Stimulated activated CD8-positive, alpha-beta memory T cell treated with anti-CD3 and anti-CD28 coated beads, Interleukin-12 subunit alpha, Interleukin-12 subunit beta, amount 100 ng/mL, for 1 hour (primary cell): ENCODE results near the gene PMEPA1.

Experiments
- DNase-seq: peaks from one replicate; pipeline ENCODE4 v3.0.0-alpha.2; 2020; ENCODE audit warnings: low read depth

Gene PMEPA1

DNA sequence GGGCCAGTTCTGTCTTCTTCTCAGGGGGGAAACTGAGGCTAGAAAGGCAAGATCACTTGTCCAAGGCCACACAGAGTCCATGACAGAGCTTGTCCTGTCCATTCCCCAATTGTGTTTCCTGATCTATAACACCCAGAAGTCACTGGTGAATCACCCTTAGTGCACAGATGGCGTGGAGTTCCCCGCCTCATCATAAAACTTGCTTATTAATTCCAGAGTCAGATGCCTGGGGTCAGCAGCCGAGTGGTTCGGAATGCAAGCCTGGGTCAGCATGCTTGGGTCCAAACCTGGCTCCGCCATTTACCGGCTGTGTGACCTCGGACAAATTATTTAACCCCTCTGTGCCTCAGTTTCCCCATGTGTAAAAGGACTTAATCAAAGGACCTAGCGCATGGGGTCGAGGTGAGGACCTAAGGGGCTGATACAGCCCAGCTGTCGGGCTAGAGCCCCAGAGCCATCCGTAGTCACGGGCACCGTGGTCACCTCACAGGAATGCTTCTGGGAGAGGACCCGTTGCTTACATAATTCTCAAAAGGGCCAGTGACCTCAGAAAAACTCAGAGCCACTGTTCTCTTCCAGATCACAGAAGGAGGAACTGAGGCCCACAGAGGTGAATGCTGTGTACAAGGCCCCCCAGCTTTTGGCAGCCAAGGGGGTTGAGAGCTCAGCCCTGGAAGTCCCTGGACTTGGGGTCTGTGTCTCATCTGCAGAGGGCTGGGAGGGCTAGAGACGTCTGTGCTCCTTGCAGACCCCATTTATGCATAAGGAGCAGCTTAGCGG, 88.2 kb downstream of the PMEPA1 start:
- no peak for DNase-seq

DNA sequence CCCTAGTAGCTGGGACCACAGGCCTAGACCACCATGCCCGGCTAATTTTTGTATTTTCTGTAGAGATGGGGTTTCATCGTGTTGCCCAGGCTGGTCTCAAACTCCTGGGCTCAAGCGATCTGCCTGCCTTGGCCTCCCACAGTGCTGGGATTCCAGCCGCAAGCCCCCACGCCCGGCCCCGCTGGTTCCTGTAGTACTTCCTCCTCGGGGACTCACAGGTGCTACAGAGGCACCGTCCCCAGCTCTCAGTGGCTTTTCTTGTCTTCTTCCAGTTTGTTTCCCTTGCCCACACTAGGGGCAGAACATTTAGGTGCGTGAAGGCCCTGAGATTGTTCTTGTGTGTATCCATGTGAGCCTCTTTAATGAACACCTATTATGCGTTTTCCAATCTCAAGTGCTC, 88.8 kb downstream of the PMEPA1 start:
- no peak for DNase-seq

DNA sequence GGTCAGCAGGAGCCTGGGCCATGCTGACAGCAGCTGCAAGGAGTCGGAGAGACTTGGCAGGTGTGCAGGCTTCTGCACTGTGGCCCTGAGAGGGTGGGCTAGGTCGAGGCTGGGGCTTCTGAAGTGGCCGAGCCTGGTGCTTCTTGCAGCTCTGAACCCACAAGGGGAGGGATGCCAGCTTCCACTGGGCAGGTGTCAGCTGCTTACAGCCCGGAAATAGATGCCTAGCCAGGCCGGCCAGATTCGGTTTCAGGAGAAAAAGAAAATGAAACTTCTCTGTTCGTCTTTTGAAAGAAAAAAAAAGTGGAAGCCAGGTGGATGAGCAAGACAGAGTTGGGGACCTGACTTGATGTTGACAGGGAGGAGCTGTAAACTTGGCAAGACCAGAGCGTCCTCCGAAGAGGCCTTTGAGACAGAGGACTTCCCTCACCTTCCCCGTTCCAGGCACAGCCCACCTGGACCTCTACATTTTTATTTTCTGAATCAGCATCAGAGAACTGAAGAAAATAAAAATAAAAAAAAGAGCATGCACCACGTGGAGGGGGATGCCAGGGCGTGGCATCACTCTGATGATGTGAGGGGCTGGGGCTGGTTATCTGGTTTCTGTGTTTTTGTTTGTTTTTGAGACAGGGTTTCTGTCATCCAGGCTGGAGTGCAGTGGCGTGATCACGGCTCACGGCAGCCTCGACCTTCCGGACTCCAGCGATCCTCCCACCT, 89.4 kb downstream of the PMEPA1 start, which contains the start of gene ZBP1:
ZBP1 (minus strand) TSS at position 153 of the 717 bp plus-strand sequence; CDS start at position 22, 131 bp downstream.
- DNase-seq = no peak

DNA sequence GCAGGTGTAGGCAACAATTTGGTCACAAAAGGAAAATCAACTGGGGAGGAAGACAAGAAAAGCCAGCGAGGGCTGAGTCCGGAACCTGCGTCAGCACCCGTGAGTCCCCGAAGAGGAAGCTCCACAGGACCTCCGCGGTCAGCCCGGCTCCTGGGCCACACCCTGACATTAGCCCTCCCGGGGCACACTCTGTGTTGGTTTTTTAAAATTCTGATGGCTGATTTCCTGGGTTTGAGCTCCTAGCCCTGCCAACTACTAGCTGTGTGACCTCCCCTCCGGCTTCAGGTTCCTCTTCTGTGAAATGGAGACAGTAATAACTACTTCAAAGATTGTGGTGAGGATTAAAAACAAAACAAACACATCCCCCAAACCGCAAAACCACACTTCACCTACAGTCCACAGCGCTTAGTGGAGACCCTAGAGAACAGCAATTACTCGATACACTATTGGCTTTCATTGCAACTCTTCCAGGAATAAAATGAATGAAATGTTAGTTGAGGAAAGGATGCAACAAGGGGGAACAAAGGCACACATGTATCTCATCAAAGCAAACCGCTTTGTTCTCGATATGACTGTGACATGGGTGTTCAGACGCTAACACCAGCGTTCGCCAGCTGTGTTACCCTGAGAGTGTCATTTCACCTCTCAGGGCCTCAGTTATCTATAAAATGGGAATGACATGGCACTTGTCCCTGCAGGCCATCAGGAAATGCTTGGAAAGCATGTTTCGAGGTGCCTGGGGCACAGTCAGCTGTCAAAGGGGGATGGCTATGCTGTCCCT, 90.6 kb downstream of the PMEPA1 start:
- no peak for DNase-seq

DNA sequence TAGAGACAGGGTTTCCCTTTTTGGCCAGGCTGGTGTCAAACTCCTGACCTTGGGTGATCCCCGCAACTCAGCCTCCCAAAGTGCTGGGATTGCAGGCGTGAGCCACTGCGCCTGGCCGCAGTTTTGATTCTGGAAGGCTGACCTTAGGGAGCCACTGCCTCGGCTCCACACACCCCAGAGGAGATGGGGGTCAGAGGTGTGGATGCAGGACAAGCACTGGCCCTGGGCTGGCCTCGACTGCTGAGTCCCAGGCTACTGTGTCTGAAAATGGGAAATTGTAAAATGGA, 91.1 kb downstream of the PMEPA1 start:
- no peak for DNase-seq

DNA sequence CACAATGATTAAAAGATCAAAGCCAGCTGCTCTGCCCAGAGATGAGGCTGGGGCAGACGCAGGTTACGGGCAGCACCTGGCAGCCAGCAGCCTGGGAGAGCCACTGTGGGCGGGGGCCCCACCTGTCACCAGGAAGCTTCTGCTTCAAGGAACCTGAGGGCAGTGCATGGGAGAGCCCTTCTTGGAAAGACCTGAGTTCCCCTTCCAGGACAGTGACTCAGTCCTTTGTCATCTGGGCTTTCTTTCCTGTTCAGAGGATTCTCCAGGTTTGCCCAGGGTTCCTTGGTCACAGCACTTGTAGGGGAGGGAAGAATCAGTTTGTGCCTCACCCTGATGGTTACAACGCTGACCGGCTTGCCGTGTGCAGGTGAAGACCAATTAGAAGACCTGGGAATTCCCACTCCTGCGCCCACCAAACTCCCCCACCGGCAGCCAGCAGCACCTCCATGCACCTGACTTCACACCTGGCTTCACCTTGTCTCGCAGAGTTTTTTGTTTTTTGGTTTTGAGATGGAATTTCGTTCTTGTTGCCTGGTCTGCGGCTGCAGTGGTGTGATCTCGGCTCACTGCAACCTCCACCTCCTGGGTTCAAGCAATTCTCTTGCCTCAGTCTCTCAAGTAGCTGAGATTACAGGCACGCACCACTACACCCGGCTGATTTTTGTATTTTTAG, 91.6 kb downstream of the PMEPA1 start:
- no peak for DNase-seq

DNA sequence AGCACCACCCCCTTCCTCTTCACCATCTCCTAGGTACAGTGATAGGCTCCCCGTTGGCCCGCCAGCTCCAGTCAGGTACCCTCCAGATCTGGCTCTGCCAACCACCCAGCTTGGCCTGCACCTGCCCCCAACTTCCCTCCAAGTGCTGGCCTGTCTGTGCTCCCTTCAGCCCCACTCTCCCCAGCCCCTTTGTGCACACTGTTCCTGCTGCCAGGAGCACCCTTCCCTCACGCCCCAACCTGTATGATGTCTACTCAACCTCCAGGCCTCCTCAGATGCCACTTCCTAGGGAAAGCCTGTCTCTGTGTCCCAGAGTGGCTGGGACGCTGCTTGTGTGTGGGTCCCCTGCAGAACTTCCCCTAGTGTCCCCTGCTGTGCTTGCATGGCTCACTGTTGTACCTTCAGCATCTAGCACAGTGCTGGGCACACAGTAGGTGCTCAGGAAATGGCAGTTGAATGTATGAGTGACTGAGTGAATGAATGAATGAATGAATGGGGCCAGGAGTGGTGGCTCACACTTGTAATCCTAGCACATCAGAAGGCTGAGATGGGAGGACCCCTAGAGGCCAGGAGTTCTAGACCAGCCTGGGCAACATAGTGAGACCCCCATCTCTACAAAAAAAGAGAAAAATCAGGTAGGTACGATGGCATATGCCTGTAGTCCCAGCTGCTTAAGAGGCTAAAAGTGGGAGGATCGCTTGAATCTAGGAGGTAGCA, 92.6 kb downstream of the PMEPA1 start:
- DNase-seq = no peak

DNA sequence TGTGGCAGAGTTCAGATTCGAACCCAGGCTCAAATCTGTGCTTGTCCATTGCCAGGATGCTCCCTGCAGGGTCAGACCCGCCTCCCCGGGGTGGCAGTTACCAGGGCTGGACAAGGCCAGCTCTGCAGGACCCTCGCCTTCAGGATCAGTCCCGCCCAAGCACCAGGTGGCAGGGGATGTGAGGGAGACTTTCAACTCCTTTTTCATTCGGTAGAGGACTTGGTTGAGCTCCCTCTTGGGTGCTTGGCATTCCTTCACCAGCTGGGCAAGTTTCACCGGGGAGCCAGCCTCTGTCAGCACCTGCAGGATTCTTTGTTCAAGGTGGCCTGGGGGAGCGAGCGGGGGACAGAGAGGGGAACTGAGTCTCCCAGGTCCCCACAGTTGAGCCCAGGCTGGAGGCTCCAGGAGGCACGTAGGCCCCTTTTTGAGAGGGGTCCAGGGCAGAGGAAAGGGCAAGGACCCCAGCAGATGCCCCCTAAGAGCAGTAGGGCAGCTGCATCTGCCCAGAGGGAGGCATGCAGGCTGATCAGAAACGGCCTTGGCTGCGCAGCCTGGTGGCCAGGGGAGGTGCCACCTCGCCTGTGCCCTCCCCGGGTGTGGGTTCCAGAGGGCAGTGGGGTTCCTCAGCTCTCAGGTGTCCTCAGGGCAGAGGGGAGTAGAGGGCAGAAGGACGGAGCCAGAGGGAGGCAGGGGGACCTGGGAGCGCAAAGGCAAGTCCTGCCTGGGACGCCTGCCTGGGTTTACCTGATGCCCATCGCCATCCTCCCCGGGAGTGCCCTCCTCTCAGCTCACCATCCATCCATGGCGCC, 93.5 kb downstream of the PMEPA1 start:
- no peak for DNase-seq

DNA sequence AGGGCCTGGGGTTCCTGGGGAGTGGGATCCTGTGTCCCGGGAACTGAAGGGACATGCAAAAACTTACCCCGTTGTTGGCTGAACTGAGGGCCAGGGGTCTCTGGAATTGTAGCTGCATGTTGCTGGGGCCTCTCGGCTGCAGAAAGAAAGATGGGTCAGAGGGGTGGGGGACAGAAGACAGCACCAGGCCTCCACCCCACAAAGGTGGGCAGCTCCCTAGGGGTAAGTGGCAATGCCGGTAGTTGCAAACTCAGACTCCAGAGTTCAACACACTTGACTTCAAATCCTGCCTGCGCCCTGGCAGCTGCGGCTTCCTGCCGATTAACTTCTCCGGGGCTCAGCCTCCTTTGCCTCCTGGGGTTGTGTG, 94.4 kb downstream of the PMEPA1 start:
- no peak for DNase-seq

DNA sequence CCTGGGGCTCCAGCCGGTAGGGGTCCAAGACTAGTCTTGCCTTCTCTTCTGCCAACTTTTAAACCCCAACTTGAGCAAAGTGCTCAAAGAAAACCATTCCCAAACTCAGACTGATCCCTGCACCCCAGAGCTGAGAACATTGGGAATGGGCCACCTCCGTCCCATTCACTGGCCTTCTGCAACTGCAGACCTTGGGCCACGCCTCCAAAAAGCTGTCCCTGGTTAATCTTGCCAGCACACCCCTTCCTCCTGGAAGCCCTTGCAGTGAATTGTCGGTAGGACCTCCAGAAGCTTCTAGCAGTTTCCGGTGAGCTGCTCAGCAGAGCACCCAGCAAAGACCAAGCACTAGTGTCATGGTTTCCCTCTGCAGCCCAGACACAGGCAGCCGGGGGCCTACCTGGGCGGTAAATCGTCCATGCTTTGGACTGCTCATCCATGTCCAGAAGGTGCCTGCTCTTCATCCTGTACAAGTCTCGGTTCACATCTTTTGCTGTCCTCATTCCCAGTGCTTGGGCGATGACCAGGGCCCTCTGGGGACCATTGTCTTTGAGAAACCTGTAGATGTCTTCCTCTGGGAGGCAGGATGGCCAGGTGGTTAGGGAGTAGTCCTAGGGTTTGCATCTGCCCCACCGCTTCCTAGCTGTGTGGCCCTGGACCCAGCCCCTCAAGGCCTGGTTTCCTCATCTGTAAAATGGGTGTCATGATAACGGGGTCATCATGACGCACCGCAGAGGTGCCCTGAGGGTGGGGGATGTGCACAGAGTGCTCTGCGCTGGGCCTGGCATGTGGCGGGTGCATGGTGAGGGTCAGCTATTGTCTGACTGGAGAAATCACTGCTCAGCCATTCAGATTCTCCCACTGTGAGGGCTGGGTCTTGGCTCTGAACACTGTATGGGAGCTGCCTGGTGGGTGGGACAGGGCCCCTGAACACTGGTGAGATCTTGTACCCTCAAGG, 95.0 kb downstream of the PMEPA1 start:
- no peak for DNase-seq

DNA sequence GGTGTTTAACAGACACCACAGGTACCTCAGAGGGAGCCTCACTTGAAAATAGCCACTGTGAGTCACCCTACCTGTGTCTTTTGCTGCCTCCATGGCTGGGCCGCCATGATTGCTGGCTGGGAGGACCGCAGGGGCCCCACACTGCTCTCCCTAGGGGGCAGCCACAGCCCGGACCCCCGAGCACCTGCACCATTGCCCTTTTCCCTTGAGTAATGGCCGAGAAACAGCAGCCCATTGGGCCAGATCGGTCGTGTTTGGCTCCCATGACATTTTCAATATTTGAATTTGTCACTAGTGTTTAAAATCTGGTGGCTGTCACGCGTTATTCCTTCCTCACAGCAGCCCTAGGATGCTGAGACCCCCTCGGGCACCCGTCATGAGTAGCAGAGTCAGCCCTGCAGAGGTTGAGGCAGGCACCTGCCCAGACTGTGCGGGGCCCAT, 96.3 kb downstream of the PMEPA1 start:
- no peak for DNase-seq

DNA sequence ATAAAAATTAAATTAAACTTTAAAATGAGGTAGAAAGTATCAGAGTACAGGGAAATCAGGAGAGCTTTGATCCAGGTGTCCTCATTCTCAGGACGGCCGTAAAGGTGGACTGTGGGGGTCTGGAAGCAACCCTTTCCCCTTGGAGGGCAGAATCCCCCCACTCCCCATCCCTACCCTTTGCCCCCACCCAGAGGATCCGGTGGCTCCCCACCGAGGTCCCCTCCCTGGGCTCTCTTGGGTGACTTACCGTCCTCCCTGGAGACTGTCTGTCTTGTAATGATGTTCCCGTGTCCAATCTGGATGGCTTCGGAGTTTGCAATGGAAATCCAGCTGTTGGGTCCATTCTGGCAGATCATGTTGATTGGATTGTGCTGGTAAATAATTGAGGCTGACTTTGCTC, 96.9 kb downstream of the PMEPA1 start:
- no peak for DNase-seq

DNA sequence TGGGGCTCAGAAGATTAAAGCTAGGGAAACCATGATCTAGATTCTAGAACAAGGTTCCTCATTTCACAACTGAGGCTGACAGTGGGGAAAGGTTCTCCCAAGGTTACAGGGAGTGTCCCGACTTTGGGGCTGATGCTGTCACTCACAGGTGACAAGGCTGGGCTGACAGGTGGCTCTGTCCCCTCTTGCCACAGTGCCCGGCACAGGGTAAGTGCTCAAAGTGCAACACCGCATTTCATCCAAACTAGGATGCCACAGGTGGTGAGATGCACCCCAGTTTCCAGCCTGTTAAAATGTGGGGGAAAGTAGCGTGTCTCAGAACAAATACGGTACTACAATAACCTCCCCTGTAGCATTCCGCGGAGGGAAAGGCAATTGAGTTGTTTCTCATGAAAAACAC, 97.4 kb downstream of the PMEPA1 start:
- DNase-seq = no peak

DNA sequence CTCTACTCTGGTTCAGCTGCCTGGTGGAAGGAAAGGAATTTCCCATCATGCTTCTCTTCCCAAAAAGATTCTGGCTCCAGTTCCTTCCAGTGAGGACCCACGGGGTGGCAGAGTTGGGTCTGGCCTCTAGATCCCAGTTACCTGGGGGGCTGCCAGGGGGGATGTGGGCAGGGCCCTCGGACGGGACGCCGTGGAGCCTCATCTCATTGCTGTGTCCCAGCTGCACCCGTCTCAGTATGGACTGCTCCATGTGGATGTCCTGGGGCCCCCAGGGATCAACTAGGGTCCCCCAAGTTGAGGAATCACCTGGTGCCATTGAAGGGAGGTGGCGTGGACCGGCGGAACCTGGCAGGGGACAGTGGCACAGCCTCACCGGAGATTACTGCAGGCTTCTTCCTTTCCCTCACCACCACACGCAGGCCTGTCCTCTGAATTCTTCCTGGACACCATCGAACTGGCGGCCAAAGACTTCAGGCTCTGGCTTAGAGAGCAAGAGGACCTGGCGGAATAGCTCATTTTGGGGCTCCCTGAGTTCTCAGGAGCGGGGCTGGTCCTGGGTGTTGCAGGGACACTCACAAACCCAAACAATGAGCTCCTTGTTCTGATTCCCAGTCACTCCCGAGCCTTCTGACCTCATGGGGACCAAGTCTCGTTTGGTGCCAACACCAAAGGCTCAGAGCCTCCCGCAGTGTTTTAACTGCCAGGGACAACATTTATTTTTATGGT, 98.1 kb downstream of the PMEPA1 start:
- no peak for DNase-seq

DNA sequence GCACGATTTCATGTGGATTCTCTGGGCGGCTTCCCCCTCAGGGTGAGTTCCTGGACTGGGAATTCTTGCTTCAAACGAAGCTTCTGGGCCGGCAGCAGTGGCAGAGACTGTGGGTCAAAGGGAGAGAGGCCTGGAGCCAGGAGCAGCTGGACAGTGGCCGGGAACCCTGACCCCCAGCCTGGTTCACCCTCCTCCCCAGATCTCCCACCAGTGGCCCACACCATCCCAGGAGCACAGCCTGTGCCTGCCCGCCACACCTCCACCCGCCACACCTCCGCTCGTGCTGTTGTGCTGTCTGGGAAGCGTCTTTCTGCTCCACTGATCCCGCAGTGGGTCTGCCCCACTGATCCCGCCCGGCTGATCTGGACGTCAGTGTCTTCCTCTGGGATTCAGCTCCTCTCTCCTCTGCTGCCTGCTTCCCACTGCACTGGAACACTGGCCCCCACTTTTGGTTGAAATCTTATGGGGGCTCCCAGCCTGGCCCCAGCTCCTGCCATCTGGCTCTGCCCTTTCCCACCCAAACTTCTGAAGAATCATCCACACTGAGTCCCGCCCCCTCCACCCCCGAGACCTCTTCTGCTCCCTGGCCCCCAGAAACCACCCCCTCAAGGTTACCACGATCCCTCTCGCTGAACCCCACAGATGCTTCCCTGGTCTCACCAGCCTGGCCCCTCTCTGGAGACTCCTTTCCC, 99.4 kb downstream of the PMEPA1 start:
- DNase-seq = no peak

DNA sequence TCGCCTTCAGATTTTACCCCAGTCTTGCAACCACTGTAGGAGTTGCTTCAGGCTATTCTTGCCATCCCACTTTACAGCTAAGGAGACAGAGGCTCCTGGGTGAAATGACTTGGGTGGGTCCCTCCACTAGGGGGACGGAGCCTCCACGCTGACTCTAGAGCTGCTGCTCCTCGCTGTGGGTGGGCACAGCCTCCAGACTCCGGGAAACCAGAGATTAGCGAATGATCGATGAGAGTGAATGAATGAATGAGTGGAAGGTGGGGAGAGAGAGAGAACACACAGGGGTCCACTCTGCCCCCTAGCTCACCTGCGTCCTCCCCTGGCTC, 100.0 kb downstream of the PMEPA1 start:
- DNase-seq = no peak

DNA sequence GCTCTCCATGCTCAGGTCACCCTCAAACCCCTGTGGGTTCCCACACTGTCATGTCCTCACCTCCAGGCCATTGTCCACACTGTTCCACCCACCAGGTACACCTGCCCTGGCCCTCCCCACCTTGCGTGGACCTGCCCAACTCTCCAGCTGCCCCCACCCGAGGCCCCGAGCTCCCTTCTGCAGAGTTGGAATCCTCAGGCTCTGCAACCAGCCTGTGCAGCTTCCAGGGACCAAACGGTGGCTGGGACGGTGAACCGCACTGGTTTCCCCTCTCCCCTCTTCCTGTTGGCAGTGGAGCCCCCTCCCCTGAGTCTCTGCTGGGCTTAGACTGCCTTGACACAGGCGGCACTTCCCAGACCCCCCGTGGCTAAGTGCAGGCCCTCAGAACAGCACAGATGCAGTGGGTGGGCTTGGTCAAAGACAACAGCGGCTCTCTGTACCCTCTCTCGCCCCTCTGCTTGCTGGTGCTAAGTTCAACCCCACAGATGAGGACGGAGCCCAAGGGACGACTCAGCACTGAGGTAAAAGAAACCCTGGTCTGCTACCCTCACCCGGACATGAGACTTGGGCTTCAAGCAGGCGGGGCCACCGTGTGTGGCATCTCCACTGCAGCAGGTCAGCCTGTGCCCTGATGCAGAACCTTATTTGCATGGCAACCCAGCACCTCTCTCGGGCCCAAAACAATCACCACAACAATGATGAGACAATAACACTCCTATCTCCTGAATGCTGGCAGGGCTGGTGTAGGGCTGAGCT, 100.6 kb downstream of the PMEPA1 start:
- no peak for DNase-seq

DNA sequence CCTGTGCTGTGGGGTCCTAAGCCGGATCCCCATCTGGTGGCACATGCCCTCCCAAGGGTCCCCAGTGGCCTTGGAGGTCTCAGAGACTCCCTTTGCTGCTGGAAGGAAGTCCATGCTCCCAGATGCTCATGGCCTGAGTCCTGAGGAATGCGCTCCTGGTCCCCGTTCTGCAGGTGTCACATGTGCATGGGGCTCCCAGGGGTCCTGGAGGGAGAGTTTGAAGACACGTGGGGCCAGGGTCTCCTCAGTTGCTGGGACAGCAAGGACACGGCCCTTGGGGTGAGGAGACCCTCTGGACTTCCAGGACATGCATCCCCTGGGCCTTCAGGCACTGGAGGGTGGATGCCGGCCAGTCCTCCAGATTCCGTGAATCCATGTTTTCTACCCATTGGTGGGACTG, 101.3 kb downstream of the PMEPA1 start:
- DNase-seq = no peak
